Measurements from ENCODE around the gene PLEKHA5.
"Not testable (repeated sequence)": the region's sequence is repeated elsewhere in the genome, so short reads cannot be mapped to it uniquely, and the experiment has no call there.

Gene PLEKHA5

GRCh38 chr12:19411234-19412204 lies 282.0 kb downstream of the PLEKHA5 start:
- TF ChIP-seq CTCF (IDR thresholded peaks at IDR 0.05; ENCODE audit: borderline replicate concordance, control extremely low read depth, extremely low read depth, insufficient read depth, missing control alignments): no peak
- no peak for DNase-seq (ENCODE audit: low spot score)
- in situ Hi-C loops (cut with MboI; ENCODE audit: low sequenced_read_pairs, unreplicated experiment): no loop called here

- DNase-seq (ENCODE audit: low spot score): no peak
- in situ Hi-C loops (cut with MboI; ENCODE audit: low sequenced_read_pairs, unreplicated experiment): no loop called here
- TF ChIP-seq CTCF (IDR thresholded peaks at IDR 0.05; ENCODE audit: borderline replicate concordance, control extremely low read depth, extremely low read depth, insufficient read depth, missing control alignments): no peak
These were observed 283.3 kb downstream of the PLEKHA5 start for GRCh38 chr12:19412844-19413243.

GRCh38 chr12:19413582-19413981 lies 284.0 kb downstream of the PLEKHA5 start:
- DNase-seq (ENCODE audit: low spot score): not testable (repeated sequence)

GRCh38 chr12:19415563-19415962 lies 286.0 kb downstream of the PLEKHA5 start:
- TF ChIP-seq CTCF (IDR thresholded peaks at IDR 0.05; ENCODE audit: borderline replicate concordance, control extremely low read depth, extremely low read depth, insufficient read depth, missing control alignments): no peak
- DNase-seq (ENCODE audit: low spot score): no peak
- in situ Hi-C loops (cut with MboI; ENCODE audit: low sequenced_read_pairs, unreplicated experiment): no loop called here

More at GRCh38 chr12:19413582-19413981, 284.0 kb downstream of the PLEKHA5 start:
- in situ Hi-C loops (cut with MboI; ENCODE audit: low sequenced_read_pairs, unreplicated experiment): not testable (repeated sequence)

- DNase-seq (ENCODE audit: low spot score): no peak
- no peak for TF ChIP-seq CTCF (IDR thresholded peaks at IDR 0.05; ENCODE audit: borderline replicate concordance, control extremely low read depth, extremely low read depth, insufficient read depth, missing control alignments)
- in situ Hi-C loops (cut with MboI; ENCODE audit: low sequenced_read_pairs, unreplicated experiment): no loop called here
These were observed 289.6 kb downstream of the PLEKHA5 start for GRCh38 chr12:19419086-19419485.

GRCh38 chr12:19421503-19422282 lies 292.2 kb downstream of the PLEKHA5 start:
- TF ChIP-seq CTCF (IDR thresholded peaks at IDR 0.05; ENCODE audit: borderline replicate concordance, control extremely low read depth, extremely low read depth, insufficient read depth, missing control alignments): no peak
- DNase-seq (ENCODE audit: low spot score): no peak
- in situ Hi-C loops (cut with MboI; ENCODE audit: low sequenced_read_pairs, unreplicated experiment): no loop called here
